HL-60 (cell line): ENCODE data around the gene DUOXA2.

ENCODE experiments used
- DNase-seq, 2 experiments: peaks; one replicate each; pipeline ENCODE4 v3.0.0-alpha.2; 2010 to 2020; ENCODE audit warnings: low read depth in 1 of 2, low spot score in 1 of 2
- H3K27ac ChIP-seq: fragments of 250-450 bp; sonication (Bioruptor Pico); replicated peaks from 2 replicates; pipeline ENCODE4 v1.5.1; 2020; ENCODE audit warnings: mild to moderate bottlenecking, moderate library complexity
- H3K27me3 ChIP-seq: fragments of 250-450 bp; sonication (Bioruptor Pico); 2 replicates; pipeline ENCODE4 v1.5.1; 2021; ENCODE audit warnings: mild to moderate bottlenecking, moderate library complexity; ENCODE audit not compliant: insufficient read depth, poor library complexity, severe bottlenecking
- H3K4me3 ChIP-seq: replicated peaks from 2 replicates; pipeline ENCODE4 v1.5.1; 2011; ENCODE audit warnings: mild to moderate bottlenecking, control low read depth, low read length; ENCODE audit not compliant: insufficient read depth
- CTCF ChIP-seq: IDR thresholded peaks from one replicate; pipeline ENCODE4 v1.5.1; 2011; ENCODE audit warnings: low read length, control low read depth, inconsistent platforms; ENCODE audit not compliant: insufficient read depth
- GABPA ChIP-seq: IDR thresholded peaks from 2 replicates; pipeline ENCODE4 v1.6.1; 2012; ENCODE audit warnings: low read depth
- POLR2AphosphoS5 ChIP-seq: IDR thresholded peaks from 2 replicates; pipeline ENCODE4 v1.6.1; 2012; ENCODE audit warnings: low read depth
- REST ChIP-seq: IDR thresholded peaks from 2 replicates; pipeline ENCODE4 v1.6.1; 2012; ENCODE audit warnings: low read depth; ENCODE audit not compliant: insufficient replicate concordance
- SPI1 ChIP-seq: IDR thresholded peaks from 2 replicates; pipeline ENCODE4 v1.6.1; 2012; ENCODE audit warnings: low read depth, mild to moderate bottlenecking, borderline replicate concordance

Gene DUOXA2

GRCh38 chr15:45141386-45141785, 27.3 kb downstream of the DUOXA2 start:
- no peak overlapping the region for H3K27ac ChIP-seq
- H3K27me3 ChIP-seq, result peaks cover 2% of the 10 kb centered on the region
- no peak overlapping the region for H3K4me3 ChIP-seq
- no peak for DNase-seq
- TF ChIP-seq CTCF (no peak), POLR2AphosphoS5 (no peak), SPI1 (no peak), REST (no peak), GABPA (no peak)

GRCh38 chr15:45143056-45143455, 28.9 kb downstream of the DUOXA2 start:
- no peak overlapping the region for H3K27ac ChIP-seq
- DNase-seq, result no peak
- TF ChIP-seq POLR2AphosphoS5, result no peak
- TF ChIP-seq REST, result no peak
- TF ChIP-seq CTCF, result no peak
- TF ChIP-seq GABPA, result no peak
- no peak for TF ChIP-seq SPI1

GRCh38 chr15:45143946-45144345, 29.8 kb downstream of the DUOXA2 start:
- H3K27ac ChIP-seq, result no peak overlapping the region
- no peaks in the 10 kb centered on the region for H3K27me3 ChIP-seq
- TF ChIP-seq GABPA (no peak), POLR2AphosphoS5 (no peak), SPI1 (no peak), CTCF (no peak), REST (no peak)
- H3K4me3 ChIP-seq, result no peak overlapping the region
- DNase-seq, result no peak

More at GRCh38 chr15:45143056-45143455, 28.9 kb downstream of the DUOXA2 start:
- Histone ChIP-seq H3K4me3 (no peak overlapping the region), H3K27me3 (no peaks in the 10 kb centered on the region)
